Head of caudate nucleus (tissue), 42 donors: ENCODE results near the gene NHLRC4.

Source experiments
- DNase-seq, 42 donors: peaks; one replicate each; pipeline versions ENCODE4 v3.0.0 to v3.0.0-alpha.2; 2020 to 2021; ENCODE audit warnings: mixed read lengths in 7 of 42
- intact Hi-C: fragments of 100-400 bp; cut with DNase I; formaldehyde crosslinking; loops from one replicate; pipeline ENCODE4 v1.15.0; 2022

The NHLRC4 gene

GRCh38 chr16:560701-561412 lies 5.9 kb upstream of the NHLRC4 start:
- intact Hi-C loops, result no loop called here
- DNase-seq, result no peak

DNA sequence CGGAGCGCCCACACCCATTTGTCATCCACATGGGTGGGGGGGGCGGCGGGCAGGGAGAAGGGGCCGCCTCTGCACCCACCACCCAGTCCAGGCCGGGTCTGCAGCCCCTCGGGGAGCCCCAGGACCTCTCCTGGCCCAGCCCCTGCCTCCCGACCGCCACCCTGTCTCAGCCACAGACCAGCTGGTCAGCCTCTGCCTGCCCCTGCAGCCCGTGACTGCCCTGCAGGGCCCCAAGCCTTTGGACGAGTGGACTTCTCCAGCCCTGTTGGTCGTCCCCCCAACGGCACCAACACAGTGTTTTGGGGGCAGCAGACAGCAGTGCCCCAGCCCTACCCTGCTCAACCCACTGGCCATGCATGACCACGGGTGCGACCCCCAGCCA lies 5.4 kb upstream of the NHLRC4 start:
- intact Hi-C loops, result no loop called here
- DNase-seq, result no peak

DNA sequence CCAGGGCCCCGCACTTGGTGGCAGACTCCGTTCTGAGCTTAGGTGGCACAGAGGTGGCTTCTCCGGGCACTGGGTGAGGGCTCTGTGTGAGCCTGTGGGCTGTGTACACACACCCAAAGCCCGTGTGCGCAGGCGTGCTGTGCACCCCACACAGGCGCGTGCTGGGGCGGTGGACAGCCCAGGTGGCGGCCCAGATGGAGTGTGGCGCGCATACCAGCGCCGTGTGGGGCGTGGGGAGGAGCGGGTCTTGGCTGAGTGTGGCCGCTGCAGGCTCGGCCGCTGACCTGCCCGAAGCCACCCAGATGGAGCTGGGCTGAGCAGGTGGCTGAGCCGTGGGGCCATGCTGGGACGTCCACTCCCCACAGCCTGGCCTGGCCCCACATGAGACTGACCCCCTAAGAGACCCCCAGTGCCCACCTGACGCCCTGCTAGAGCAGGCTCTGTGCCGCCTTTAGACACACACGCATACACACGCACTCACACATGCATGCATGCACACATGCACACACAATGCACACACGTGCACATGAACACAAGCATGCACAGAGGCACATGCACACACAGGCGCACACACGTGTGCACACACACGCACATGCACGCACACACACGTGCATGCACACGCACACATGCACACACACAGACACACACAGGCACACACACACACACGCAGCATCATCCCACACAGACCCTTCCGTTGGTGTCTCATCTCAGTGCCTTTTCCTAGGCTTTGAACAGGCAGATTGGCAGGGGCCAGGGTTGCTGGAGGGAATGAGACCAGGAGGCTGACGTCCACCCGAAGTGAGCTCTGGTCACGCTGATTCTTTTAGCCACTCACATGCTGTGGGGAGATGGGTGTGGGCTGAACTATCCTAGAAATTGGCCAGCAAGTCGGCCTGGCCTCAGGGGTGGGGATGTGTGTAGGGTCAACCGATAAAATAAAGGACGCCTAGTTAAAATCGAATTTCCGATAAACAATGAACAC lies 4.6 kb upstream of the NHLRC4 start:
- intact Hi-C loops, result no loop called here
- DNase-seq, result no peak

DNA sequence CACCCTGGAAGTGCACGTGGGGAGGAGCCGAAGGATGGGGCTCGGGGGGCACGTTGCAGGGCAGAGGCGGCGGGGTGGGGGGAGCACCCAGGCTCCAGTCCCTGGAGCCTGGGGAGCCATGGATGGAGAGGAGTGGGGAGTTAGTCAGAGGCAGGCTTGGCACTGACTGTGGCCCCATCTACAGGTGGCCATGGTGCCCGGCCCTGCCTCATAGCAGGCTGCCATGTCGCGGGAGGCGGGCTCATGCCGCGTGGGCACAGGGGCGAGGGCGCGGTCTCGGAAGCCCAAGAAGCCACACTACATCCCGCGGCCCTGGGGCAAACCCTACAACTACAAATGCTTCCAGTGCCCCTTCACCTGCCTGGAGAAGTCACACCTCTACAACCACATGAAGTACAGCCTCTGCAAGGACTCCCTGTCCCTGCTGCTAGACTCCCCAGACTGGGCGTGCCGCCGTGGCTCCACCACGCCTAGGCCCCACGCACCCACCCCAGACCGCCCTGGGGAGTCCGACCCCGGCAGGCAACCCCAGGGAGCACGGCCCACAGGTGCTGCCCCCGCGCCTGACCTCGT lies 3.6 kb upstream of the NHLRC4 start:
- DNase-seq, result no peak
- intact Hi-C loops, result no loop called here

- intact Hi-C loops, result no loop called here
- no peak for DNase-seq
Observed at GRCh38 chr16:564690-565418, 2.0 kb upstream of the NHLRC4 start.

GRCh38 chr16:565419-566330 lies 1.1 kb upstream of the NHLRC4 start:
- no peak for DNase-seq
- intact Hi-C loops, result no loop called here

DNA sequence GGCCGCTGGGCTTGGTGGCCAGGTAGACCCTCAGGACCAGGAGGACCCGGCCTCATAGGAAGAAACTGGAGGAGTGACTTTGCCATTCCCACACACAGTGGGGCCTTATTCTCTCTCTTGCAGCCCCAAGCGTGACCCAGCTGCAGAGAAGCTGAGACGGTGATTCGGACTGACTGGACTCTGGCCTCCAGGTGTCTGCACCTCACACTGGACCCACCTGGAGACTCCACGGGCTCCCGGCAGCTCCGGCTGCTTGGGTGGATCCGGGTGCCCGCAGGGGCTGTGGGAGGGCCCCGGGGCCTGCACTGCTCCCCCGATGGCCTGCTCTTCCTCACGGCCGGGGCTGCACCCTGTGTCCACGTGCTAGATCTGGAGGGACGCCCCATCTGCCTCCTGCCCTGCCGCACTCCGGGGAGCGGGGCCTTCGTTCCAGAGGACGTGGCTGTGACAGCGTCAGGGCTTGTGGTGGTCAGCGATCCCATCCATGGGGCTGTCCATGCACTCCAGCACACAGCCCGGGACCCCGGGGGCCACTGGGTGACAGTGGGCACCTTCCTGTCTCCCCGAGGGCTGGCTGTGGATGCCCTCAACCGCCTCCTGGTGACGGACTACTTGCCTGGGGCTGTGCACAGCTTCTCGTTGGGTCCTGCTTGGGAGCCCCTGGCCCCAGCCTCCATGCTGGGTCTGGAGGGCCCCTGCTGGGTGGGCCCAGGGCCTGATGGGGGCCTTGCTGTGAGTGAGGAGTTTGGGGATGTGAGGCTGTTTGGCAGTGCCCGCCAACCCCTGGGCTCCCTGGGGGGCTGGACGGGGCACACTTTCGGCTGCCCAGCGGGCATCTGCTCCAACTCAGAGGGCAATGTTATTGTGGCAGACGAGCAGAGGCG lies 810 bp downstream of the NHLRC4 start:
- no peak for DNase-seq
- intact Hi-C loops, result no loop called here

DNA sequence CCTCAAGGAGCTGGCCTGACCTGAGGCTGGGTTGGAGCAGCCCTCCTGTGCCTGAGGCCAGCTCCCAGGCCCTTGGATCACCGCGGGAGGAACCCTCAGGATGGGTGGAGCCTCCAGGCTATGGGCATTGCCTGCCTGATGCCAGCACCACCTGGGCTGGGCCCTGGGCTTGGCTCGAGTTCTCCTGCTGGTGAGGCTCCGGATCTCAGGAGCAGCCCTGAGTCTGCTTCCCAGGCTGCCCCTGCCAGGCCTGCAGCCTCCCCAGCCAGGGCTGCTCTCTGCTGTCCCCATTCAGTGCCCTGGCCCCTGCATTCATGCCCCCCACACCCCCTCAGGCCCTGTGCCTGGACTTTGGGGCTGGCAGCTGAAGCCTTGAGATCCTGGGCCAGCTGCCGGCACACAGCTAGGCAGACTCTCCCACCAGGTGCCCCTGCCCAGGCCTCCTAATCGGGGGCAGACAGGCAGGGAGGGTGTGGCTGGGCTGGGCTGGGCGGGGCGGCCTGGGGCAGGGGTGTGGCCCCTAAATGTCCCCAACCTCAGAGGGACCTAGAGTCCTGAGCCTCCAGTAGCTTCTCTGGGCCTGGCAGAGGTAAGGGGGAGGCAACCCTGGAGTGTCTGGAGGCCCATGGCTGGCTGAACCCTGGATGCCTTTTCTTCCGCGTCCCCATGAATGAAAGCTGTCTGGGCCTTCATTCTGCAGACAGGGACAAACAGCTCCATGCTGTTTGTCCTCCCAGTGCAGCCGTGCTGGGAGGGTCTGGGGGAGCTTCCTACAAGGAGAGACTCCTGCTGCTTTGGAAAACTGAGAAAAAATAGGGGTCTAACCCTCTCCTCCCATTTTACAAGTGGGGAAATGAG lies 1.8 kb downstream of the NHLRC4 start:
- intact Hi-C loops, result no loop called here
- no peak for DNase-seq

DNA sequence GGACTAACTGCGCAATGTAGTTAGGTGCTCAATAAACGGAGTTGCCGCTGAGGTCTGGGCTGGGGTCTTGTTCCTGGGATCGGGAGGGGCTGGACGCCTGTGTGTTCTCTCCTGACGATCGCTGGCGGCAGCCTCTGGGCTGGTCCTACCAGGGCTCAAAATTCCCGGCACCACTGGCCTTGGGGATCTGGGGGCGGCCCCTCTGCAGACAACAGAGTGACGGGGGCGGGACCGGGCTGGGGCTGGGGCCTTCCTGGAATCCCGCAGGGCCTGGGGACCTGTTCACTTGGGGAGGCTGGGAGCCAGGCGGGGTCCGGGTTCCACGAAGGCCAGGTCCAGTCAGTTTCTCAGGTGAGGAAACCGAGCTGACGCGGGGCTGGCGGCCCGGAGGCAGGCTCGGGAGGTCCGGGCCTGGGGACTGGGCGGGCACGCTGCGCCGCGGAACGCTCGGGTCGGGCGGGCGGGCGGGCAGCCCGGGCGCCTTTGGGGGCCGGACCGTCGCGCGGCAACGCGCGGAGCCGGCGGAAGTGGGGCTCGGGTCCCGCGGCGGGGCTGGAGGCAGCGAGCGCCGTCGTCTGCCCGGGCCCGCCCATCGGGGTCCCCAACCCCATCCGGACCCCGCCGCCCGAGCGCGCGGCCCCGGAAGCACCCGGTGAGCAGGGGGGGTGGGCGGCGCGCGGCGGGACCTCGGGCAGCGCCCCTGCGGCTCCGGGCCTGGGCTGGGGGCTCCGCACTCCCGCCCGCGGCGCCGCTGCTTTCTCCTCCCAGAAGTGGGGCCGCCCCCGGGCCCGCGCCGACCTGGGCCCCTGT lies 2.8 kb downstream of the NHLRC4 start, which contains the start of gene PIGQ:
Gene PIGQ (plus strand): TSS at position 524 of the 810 bp plus-strand sequence. CDS start 4,107 bp downstream, outside the sequence.
- peak in 41 of 42 donors; percentile 25 to 78 (median 65) for DNase-seq
- intact Hi-C loops, result no loop called here

DNA sequence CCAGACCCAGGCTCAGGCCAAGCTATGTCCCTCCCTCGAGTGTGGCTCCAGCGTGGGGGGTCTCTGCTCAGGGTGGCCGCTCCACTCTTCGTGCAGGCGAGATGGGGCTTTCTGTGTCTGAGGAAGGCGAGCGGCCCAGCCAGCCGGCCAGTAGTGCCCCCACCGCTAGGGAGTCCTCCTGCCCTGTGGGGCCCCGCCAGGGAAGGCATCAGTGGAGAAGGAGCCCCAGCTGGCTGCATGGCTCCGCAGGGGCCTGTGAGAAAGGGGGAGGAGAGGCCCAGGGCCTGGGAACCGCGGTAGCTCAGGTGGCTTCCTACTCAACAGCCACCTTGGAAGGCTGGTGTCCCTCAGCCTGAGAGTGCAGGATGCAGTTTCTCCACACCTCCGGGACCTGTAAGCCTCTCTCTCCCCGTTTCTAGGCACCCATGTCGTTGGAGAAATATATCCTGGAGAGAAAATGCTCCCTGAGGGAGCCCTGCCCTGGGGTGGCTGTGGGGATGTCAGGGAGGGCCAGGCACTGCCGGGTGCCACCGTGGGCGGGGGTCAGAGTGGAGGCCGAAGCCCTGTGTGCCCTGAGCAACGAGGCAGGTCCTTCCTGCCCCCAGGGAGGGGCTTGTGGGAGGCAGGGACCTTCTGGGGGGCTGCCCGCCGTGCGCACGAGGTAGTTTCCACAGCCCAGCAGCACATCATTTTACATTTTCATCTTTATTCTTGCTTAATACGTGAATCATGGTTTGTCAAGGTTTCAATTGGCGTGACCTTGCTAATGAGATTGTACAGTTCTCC lies 6.3 kb downstream of the NHLRC4 start:
- no peak for DNase-seq
- intact Hi-C loops, result no loop called here

DNA sequence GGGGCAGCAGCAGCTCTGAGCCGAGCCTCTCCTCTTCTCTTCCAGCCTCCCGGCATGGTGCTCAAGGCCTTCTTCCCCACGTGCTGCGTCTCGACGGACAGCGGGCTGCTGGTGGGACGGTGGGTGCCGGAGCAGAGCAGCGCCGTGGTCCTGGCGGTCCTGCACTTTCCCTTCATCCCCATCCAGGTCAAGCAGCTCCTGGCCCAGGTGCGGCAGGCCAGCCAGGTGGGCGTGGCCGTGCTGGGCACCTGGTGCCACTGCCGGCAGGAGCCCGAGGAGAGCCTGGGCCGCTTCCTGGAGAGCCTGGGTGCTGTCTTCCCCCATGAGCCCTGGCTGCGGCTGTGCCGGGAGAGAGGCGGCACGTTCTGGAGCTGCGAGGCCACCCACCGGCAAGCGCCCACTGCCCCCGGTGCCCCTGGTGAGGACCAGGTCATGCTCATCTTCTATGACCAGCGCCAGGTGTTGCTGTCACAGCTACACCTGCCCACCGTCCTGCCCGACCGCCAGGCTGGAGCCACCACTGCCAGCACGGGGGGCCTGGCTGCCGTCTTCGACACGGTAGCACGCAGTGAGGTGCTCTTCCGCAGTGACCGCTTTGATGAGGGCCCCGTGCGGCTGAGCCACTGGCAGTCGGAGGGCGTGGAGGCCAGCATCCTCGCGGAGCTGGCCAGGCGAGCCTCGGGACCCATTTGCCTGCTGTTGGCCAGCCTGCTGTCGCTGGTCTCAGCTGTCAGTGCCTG lies 7.4 kb downstream of the NHLRC4 start:
- intact Hi-C loops, result no loop called here
- no peak for DNase-seq

DNA sequence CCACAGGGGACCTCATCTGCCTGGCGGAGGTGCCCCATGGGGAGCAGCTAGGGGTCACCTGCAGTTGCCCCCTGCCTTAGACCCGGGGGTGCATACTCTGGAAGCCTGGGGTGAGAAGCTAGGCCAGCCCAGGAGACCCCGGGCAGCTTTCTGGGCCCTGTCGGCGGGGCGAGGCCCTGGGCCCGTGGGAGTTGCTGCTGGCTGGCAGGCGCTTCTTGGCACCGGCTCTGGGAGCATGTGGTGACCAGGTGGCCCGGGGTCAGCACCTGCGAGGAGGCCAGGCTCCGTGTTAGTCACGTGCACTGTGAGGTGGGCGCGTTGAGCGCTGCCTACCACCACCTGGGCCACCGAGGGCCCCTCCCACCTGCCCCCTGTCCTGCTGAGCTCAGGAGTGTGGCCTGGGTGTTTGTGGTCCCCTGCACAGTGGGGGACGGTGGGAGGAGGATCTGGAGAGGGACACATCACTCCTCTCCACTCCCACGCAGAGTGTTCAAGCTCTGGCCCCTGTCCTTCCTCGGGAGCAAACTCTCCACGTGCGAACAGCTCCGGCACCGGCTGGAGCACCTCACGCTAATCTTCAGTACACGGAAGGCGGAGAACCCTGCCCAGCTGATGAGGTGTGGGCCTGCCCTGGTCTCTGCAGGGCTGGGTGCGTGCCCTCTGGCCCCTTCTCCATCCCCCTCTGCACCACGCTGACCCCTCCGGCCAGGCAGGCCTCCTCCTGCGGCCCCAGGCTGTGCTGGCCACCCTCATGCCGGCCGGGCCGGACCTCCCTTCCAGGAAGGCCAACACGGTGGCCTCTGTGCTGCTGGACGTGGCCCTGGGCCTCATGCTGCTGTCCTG lies 8.8 kb downstream of the NHLRC4 start:
- no peak for DNase-seq
- intact Hi-C loops, result no loop called here

- intact Hi-C loops, result no loop called here
- DNase-seq, result no peak
Observed at GRCh38 chr16:576197-576822, 9.5 kb downstream of the NHLRC4 start.
